Lung (tissue), 12 donors: ENCODE results near the gene CDH23. TPM values are rescaled to one million over a fixed set of nuclear protein-coding genes. Genes with fewer than 3 reads are reported as not detected.

Experiments used
- ATAC-seq: fragments of 200-7000 bp; cut with Tn5 transposase; one replicate; pipeline ENCODE4 v1.9.1; 2020; ENCODE audit warnings: moderate number of reproducible peaks; ENCODE audit not compliant: insufficient read depth, low FRiP score
- DNase-seq, 3 donors: peaks; one replicate each; pipeline ENCODE4 v3.0.0-alpha.2; 2013 to 2017
- H3K27ac ChIP-seq, 2 donors: one replicate each; pipeline ENCODE4 v1.5.1; 2013; ENCODE audit warnings: mild to moderate bottlenecking in 2 of 2, moderate library complexity in 2 of 2, control low read depth in 1 of 2, inconsistent platforms in 1 of 2, low read depth in 1 of 2, low read length in 1 of 2
- H3K27me3 ChIP-seq, 3 donors: one replicate each; pipeline ENCODE4 v1.5.1; 2013; ENCODE audit warnings: low read length in 2 of 3; ENCODE audit not compliant: control insufficient read depth in 3 of 3, insufficient read depth in 3 of 3
- H3K36me3 ChIP-seq, 4 donors: one replicate each; pipeline ENCODE4 v1.5.1; 2013; ENCODE audit warnings: low read length in 4 of 4, mild to moderate bottlenecking in 1 of 4, moderate library complexity in 1 of 4; ENCODE audit not compliant: control insufficient read depth in 4 of 4, insufficient read depth in 4 of 4
- H3K4me1 ChIP-seq, 5 donors: one replicate each; pipeline ENCODE4 v1.5.1; 2013; ENCODE audit warnings: low read length in 5 of 5, mild to moderate bottlenecking in 2 of 5, moderate library complexity in 1 of 5; ENCODE audit not compliant: control insufficient read depth in 5 of 5, insufficient read depth in 5 of 5
- H3K4me3 ChIP-seq: one replicate; pipeline ENCODE4 v1.5.1; 2013; ENCODE audit warnings: mild to moderate bottlenecking, control low read depth, moderate library complexity
- H3K9ac ChIP-seq, 2 donors: one replicate each; pipeline ENCODE4 v1.5.1; 2013; ENCODE audit warnings: low read length in 2 of 2, control low read depth in 1 of 2; ENCODE audit not compliant: insufficient read depth in 1 of 2
- H3K9me3 ChIP-seq, 4 donors: one replicate each; pipeline ENCODE4 v1.5.1; 2013; ENCODE audit warnings: low read length in 3 of 4, mild to moderate bottlenecking in 1 of 4, moderate library complexity in 1 of 4; ENCODE audit not compliant: control insufficient read depth in 4 of 4, insufficient read depth in 3 of 4
- CTCF ChIP-seq: IDR thresholded peaks from 2 replicates; pipeline ENCODE4 v1.5.1; 2012; ENCODE audit warnings: mild to moderate bottlenecking; ENCODE audit errors: control extremely low read depth, extremely low read depth
- WGBS, 2 donors: extraction: QIAGEN DNeasy Blood & Tissue Kit; methylation state at CpG; one replicate each; pipeline ENCODE4 v1.1.7; 2013; 5-methylcytosine and 5-hydroxymethylcytosine counted together
- polyA plus RNA-seq, 2 donors: library from polyadenylated mRNA; stranded (reverse); fragments of 200-250 nt; gene quantifications; one replicate each; pipeline ENCODE4 v1.2.1, GENCODE V29; 2013
- total RNA-seq, 2 donors: library from RNA; depleted of rRNA in 1 of 2; stranded (reverse); fragments of >200 nt in 1 of 2; gene quantifications; one replicate each; pipeline ENCODE4 v1.2.1, GENCODE V29; 2014 to 2021
- donor health status: control.
- donor health status: control.
- donor health status: Bipolar disorder and iron deficiency.
- donor health status: healthy.
- donor health status: DM: yes; HTN: yes; CAD: no.

Gene CDH23
- total and polyA plus RNA-seq, 4 donors, result 4.5 to 29.5 (median 6.0) TPM

- Histone ChIP-seq H3K27me3 (no peaks in the 10 kb centered on the region), H3K9me3 (no peaks in the 10 kb centered on the region), H3K36me3 (no peaks in the 10 kb centered on the region), H3K4me3 (no peak overlapping the region), H3K9ac (no peak overlapping the region), H3K27ac (no peak overlapping the region), H3K4me1 (peaks cover 0 to 8% (median 0%) of the 10 kb centered on the region in 5 donors)
- TF ChIP-seq CTCF, result no peak
- 87 to 91% methylated on average over 10 of the region's 10 CpGs for WGBS, 2 donors
- no peak for ATAC-seq
- DNase-seq, result no peak
Measured at GRCh38 chr10:71578069-71578468, 181.3 kb downstream of the CDH23 start.

DNA sequence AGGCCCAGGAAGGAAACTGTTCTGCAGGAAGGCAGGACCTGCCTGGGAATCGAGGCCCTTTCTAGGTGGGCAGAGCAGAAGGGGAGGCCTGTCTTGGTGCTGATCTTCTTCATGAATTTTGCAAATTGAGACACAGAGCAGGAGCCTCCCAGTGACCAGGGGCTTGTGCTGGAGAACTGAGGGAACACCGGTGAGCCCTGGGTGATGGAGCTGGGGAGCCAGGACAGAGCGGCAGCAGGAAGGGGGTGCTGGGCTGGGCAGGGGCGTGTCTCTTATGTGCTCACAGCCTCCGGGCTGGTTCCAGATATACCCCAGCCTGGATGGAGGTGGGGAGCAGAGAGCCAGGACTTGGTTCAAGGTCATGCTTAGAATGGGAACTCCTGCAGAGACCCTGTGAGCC lies 182.9 kb downstream of the CDH23 start:
- 87 to 90% methylated on average over 4 to 5 of the region's 5 CpGs for WGBS, 2 donors
- Histone ChIP-seq H3K4me3 (no peak overlapping the region), H3K9ac (no peak overlapping the region), H3K27ac (no peak overlapping the region), H3K36me3 (no peaks in the 10 kb centered on the region), H3K9me3 (no peaks in the 10 kb centered on the region), H3K27me3 (peaks cover 0 to 3% (median 0%) of the 10 kb centered on the region in 3 donors), H3K4me1 (peaks cover 0 to 12% (median 0%) of the 10 kb centered on the region in 5 donors)
- no peak for TF ChIP-seq CTCF
- DNase-seq, result no peak
- no peak for ATAC-seq

- H3K27me3 ChIP-seq, result peaks cover 0 to 3% (median 0%) of the 10 kb centered on the region in 3 donors
- H3K4me1 ChIP-seq, result peaks cover 0 to 5% (median 0%) of the 10 kb centered on the region in 5 donors
- no peak for DNase-seq
- no peak for TF ChIP-seq CTCF
- 48 to 77% methylated on average over 2 of the region's 2 CpGs for WGBS, 2 donors
- H3K9me3 ChIP-seq, result no peaks in the 10 kb centered on the region
- H3K4me3 ChIP-seq, result no peak overlapping the region
- H3K27ac ChIP-seq, result no peak overlapping the region
- H3K9ac ChIP-seq, result no peak overlapping the region
- H3K36me3 ChIP-seq, result no peaks in the 10 kb centered on the region
- ATAC-seq, result no peak
Measured at GRCh38 chr10:71580415-71580814, 183.7 kb downstream of the CDH23 start.

DNA sequence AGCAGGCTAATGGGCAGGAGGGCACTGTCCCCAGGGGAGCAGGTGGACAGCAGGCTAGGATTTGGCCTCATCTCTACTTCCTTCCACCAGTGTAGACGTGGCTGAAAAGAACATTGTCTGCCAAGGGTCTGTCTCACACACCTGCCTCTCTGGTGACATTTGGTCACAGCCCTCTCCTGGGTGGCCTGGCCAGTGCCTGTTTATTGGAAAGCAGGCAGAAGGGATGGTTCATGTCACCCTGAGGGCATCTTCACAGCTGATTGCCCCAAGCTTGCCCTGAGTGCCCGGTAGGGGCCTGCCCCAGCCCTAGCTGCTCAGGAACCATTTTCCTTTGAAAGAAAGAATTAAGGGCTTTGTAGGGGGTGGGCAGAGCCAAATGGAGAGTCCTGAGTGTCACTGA lies 184.2 kb downstream of the CDH23 start:
- peaks cover 0 to 3% (median 0%) of the 10 kb centered on the region in 3 donors for H3K27me3 ChIP-seq
- H3K4me1 ChIP-seq, result peaks cover 0 to 4% (median 0%) of the 10 kb centered on the region in 5 donors
- no peak overlapping the region for H3K27ac ChIP-seq
- no peak overlapping the region for H3K9ac ChIP-seq
- 77 to 81% methylated on average over 2 of the region's 2 CpGs for WGBS, 2 donors
- no peaks in the 10 kb centered on the region for H3K36me3 ChIP-seq
- no peak for ATAC-seq
- DNase-seq, result no peak
- no peaks in the 10 kb centered on the region for H3K9me3 ChIP-seq
- H3K4me3 ChIP-seq, result no peak overlapping the region
- no peak for TF ChIP-seq CTCF
